H9 (cell line): ENCODE measurements around the gene WIZ. TPM values are rescaled to one million over a fixed set of nuclear protein-coding genes. Genes with fewer than 3 reads are reported as not detected.
A peak's percentile ranks its signal among the peaks of the same experiment; 100 is the strongest.

Experiments
- DNase-seq: peaks from one replicate; pipeline ENCODE4 v3.0.0-alpha.2; 2017
- H2AFZ ChIP-seq: one replicate; pipeline ENCODE4 v1.6.1; 2013; ENCODE audit warnings: mild to moderate bottlenecking, low read length, control low read depth, moderate library complexity
- H2AK5ac ChIP-seq: 2 replicates; pipeline ENCODE4 v1.6.1; 2013; ENCODE audit warnings: low read length, control low read depth, mixed read lengths; ENCODE audit not compliant: insufficient read length
- H2BK120ac ChIP-seq: one replicate; pipeline ENCODE4 v1.6.1; 2013; ENCODE audit warnings: low read depth, mild to moderate bottlenecking, low read length, control low read depth, inconsistent platforms; ENCODE audit not compliant: poor library complexity, severe bottlenecking
- H2BK12ac ChIP-seq: 2 replicates; pipeline ENCODE4 v1.6.1; 2013; ENCODE audit warnings: low read length, control low read depth, mixed read lengths, low read depth; ENCODE audit not compliant: insufficient read length
- H2BK15ac ChIP-seq: 2 replicates; pipeline ENCODE4 v1.6.1; 2013; ENCODE audit warnings: low read depth, low read length, control low read depth
- H2BK20ac ChIP-seq: one replicate; pipeline ENCODE4 v1.6.1; 2013; ENCODE audit warnings: low read depth, mild to moderate bottlenecking, low read length, control low read depth, inconsistent platforms; ENCODE audit not compliant: poor library complexity, severe bottlenecking
- H2BK5ac ChIP-seq: 2 replicates; pipeline ENCODE4 v1.6.1; 2013; ENCODE audit warnings: low read length, control low read depth, mixed read lengths; ENCODE audit not compliant: insufficient read length
- H3K14ac ChIP-seq: 2 replicates; pipeline ENCODE4 v1.6.1; 2013; ENCODE audit warnings: low read length, control low read depth; ENCODE audit not compliant: insufficient read depth
- H3K18ac ChIP-seq: 2 replicates; pipeline ENCODE4 v1.6.1; 2013; ENCODE audit warnings: low read depth, mild to moderate bottlenecking, mixed read lengths, low read length, control low read depth; ENCODE audit not compliant: insufficient read length
- H3K23ac ChIP-seq: 2 replicates; pipeline ENCODE4 v1.6.1; 2013; ENCODE audit warnings: low read length, control low read depth, mixed read lengths, low read depth; ENCODE audit not compliant: insufficient read length
- H3K23me2 ChIP-seq: 2 replicates; pipeline ENCODE4 v1.6.1; 2013; ENCODE audit warnings: low read depth, mild to moderate bottlenecking, mixed read lengths, low read length, control low read depth; ENCODE audit not compliant: insufficient read length, poor library complexity, severe bottlenecking
- H3K27ac ChIP-seq: 2 replicates; pipeline ENCODE4 v1.5.1; 2013; ENCODE audit warnings: low read length, control low read depth, mixed read lengths, low read depth; ENCODE audit not compliant: insufficient read length
- H3K27me3 ChIP-seq: 2 replicates; pipeline ENCODE4 v1.6.1; 2013; ENCODE audit warnings: low read length, control low read depth, inconsistent platforms; ENCODE audit not compliant: insufficient read depth
- H3K4ac ChIP-seq: 2 replicates; pipeline ENCODE4 v1.6.1; 2013; ENCODE audit warnings: low read depth, mild to moderate bottlenecking, control low read depth, inconsistent platforms, low read length, moderate library complexity
- H3K4me1 ChIP-seq: 2 replicates; pipeline ENCODE4 v1.6.1; 2013; ENCODE audit warnings: low read length, control low read depth, inconsistent platforms; ENCODE audit not compliant: insufficient read depth
- H3K4me2 ChIP-seq: 2 replicates; pipeline ENCODE4 v1.6.1; 2013; ENCODE audit warnings: low read length, control low read depth, mixed read lengths; ENCODE audit not compliant: insufficient read length, insufficient read depth
- H3K56ac ChIP-seq: 2 replicates; pipeline ENCODE4 v1.6.1; 2013; ENCODE audit warnings: low read depth, mild to moderate bottlenecking, mixed read lengths, low read length, control low read depth; ENCODE audit not compliant: insufficient read length
- H3K79me1 ChIP-seq: 2 replicates; pipeline ENCODE4 v1.6.1; 2013; ENCODE audit warnings: low read depth, mild to moderate bottlenecking, moderate library complexity, low read length, control low read depth, inconsistent platforms; ENCODE audit not compliant: insufficient read depth, poor library complexity, severe bottlenecking
- H3K79me2 ChIP-seq: 2 replicates; pipeline ENCODE4 v1.6.1; 2013; ENCODE audit warnings: low read length, control low read depth, inconsistent platforms; ENCODE audit not compliant: insufficient read depth
- H3K9ac ChIP-seq: 2 replicates; pipeline ENCODE4 v1.6.1; 2013; ENCODE audit warnings: low read length, control low read depth, mixed read lengths; ENCODE audit not compliant: insufficient read length; ENCODE audit errors: extremely low read depth
- H3K9me3 ChIP-seq: one replicate; pipeline ENCODE4 v1.6.1; 2013; ENCODE audit warnings: low read depth, low read length, inconsistent platforms; ENCODE audit not compliant: control insufficient read depth
- H3T11ph ChIP-seq: one replicate; pipeline ENCODE4 v1.6.1; 2013; ENCODE audit warnings: mild to moderate bottlenecking, low read length, control low read depth, inconsistent platforms
- H4K20me1 ChIP-seq: one replicate; pipeline ENCODE4 v1.6.1; 2013; ENCODE audit not compliant: control insufficient read depth, insufficient read length, insufficient read depth
- H4K5ac ChIP-seq: 2 replicates; pipeline ENCODE4 v1.6.1; 2013; ENCODE audit warnings: low read depth, mild to moderate bottlenecking, mixed read lengths, low read length, control low read depth; ENCODE audit not compliant: insufficient read length
- H4K8ac ChIP-seq: replicated peaks from 2 replicates; pipeline ENCODE4 v1.6.1; 2013; ENCODE audit warnings: low read length, control low read depth, mixed read lengths, low read depth; ENCODE audit not compliant: insufficient read length
- H4K91ac ChIP-seq: 2 replicates; pipeline ENCODE4 v1.6.1; 2013; ENCODE audit warnings: low read depth, mild to moderate bottlenecking, moderate library complexity, mixed read lengths, low read length, control low read depth; ENCODE audit not compliant: insufficient read length
- H3K27ac Mint-ChIP-seq, 3 experiments: 2 replicates in 2 of 3; 3 replicates in 1 of 3; pipeline ENCODE4 v1.8.0; 2020 to 2021; ENCODE audit warnings: mixed read lengths in 3 of 3, mild to moderate bottlenecking in 1 of 3, moderate library complexity in 1 of 3
- H3K27me3 Mint-ChIP-seq: 2 replicates; pipeline ENCODE4 v1.8.0; 2021; ENCODE audit warnings: low read depth, mild to moderate bottlenecking, moderate library complexity, mixed read lengths
- H3K36me3 Mint-ChIP-seq, 3 experiments: 2 replicates in 2 of 3; 3 replicates in 1 of 3; pipeline ENCODE4 v1.8.0; 2020 to 2021; ENCODE audit warnings: low read depth in 3 of 3, mixed read lengths in 3 of 3; ENCODE audit not compliant: insufficient read depth in 1 of 3
- H3K4me1 Mint-ChIP-seq, 2 experiments: 2 replicates each; pipeline ENCODE4 v1.8.0; 2020; ENCODE audit warnings: mixed read lengths in 2 of 2
- H3K4me3 Mint-ChIP-seq, 2 experiments: 2 replicates in 1 of 2; 3 replicates in 1 of 2; pipeline ENCODE4 v1.8.0; 2020 to 2021; ENCODE audit warnings: mild to moderate bottlenecking in 2 of 2, mixed read lengths in 2 of 2, moderate library complexity in 1 of 2
- H3K9me3 Mint-ChIP-seq, 2 experiments: 2 replicates in 1 of 2; 3 replicates in 1 of 2; pipeline ENCODE4 v1.8.0; 2020; ENCODE audit warnings: mild to moderate bottlenecking in 2 of 2, mixed read lengths in 2 of 2, moderate library complexity in 1 of 2
- WGBS: extraction: QIAGEN DNeasy Blood & Tissue Kit; methylation state at CpG from one replicate; pipeline ENCODE4 v1.1.7; 2013; ENCODE audit warnings: missing lambda C conversion rate, low lambda C conversion rate, mixed read lengths; ENCODE audit not compliant: insufficient read length; ENCODE audit errors: extremely low coverage; 5-methylcytosine and 5-hydroxymethylcytosine counted together
- total RNA-seq: library from RNA; stranded (reverse); gene quantifications from 2 replicates; pipeline ENCODE4 v1.2.1, GENCODE V29; 2021
- TF ChIP-seq, protein P1 (sequence below): fragments of 200-600 bp; sonication (generic); conservative IDR thresholded peaks from 3 replicates; pipeline ENCODE4 v1.8.0; 2021; ENCODE audit warnings: antibody characterized with exemption, mild to moderate bottlenecking

Gene WIZ
- total RNA-seq, 1 experiment from 2014 or later, result 33.3 TPM

GRCh38 chr19:15433519-15434069 lies 16.2 kb downstream of the WIZ start:
- Mint-ChIP-seq H3K36me3 (peaks cover 0 to 7% (median 7%) of the 10 kb centered on the region in 3 experiments; a peak in 5 of 7 replicates), H3K27me3 (no peaks in the 10 kb centered on the region), H3K4me3 (peak overlapping the region; percentile 82 to 99), H3K9me3 (no peaks in the 10 kb centered on the region; a peak in 1 of 5 replicates), H3K4me1 (peaks cover 20 to 22% of the 10 kb centered on the region in 2 experiments), H3K27ac (peak overlapping the region in 2 of 3 experiments; percentile 82 to 97; a peak in 4 of 7 replicates)
- H3K56ac ChIP-seq, result no peak overlapping the region
- H2BK5ac ChIP-seq, result no peak overlapping the region
- no peak overlapping the region for H3K27ac ChIP-seq
- peaks cover 4% of the 10 kb centered on the region; the same call in 1 of the 2 replicates for H3K79me2 ChIP-seq
- H3K9ac ChIP-seq, result no peak overlapping the region
- H2BK12ac ChIP-seq, result no peak overlapping the region
- H2BK20ac ChIP-seq, result no peak overlapping the region
- no peak overlapping the region for H3K4ac ChIP-seq
- H3K4me2 ChIP-seq, result peak overlapping the region; percentile 43
- WGBS, result no CpG with 5 or more reads among the region's 8 CpGs
- H4K20me1 ChIP-seq, result no peaks in the 10 kb centered on the region
- no peak overlapping the region for H4K8ac ChIP-seq
- DNase-seq, result no peak
- H3K14ac ChIP-seq, result no peak overlapping the region; the same call in 1 of the 2 replicates
- no peak overlapping the region for H3T11ph ChIP-seq
- H2BK120ac ChIP-seq, result no peak overlapping the region
- no peak overlapping the region for H3K23ac ChIP-seq
- no peak overlapping the region for H4K5ac ChIP-seq
- peaks cover 5% of the 10 kb centered on the region for H3K79me1 ChIP-seq
- TF ChIP-seq, protein P1, sequence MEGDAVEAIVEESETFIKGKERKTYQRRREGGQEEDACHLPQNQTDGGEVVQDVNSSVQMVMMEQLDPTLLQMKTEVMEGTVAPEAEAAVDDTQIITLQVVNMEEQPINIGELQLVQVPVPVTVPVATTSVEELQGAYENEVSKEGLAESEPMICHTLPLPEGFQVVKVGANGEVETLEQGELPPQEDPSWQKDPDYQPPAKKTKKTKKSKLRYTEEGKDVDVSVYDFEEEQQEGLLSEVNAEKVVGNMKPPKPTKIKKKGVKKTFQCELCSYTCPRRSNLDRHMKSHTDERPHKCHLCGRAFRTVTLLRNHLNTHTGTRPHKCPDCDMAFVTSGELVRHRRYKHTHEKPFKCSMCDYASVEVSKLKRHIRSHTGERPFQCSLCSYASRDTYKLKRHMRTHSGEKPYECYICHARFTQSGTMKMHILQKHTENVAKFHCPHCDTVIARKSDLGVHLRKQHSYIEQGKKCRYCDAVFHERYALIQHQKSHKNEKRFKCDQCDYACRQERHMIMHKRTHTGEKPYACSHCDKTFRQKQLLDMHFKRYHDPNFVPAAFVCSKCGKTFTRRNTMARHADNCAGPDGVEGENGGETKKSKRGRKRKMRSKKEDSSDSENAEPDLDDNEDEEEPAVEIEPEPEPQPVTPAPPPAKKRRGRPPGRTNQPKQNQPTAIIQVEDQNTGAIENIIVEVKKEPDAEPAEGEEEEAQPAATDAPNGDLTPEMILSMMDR, result no peak
- H3K18ac ChIP-seq, result no peak overlapping the region
- no peaks in the 10 kb centered on the region for H3K27me3 ChIP-seq
- H3K23me2 ChIP-seq, result peaks cover 15% of the 10 kb centered on the region
- no peak overlapping the region for H2AK5ac ChIP-seq
- H2BK15ac ChIP-seq, result no peak overlapping the region
- no peaks in the 10 kb centered on the region for H3K9me3 ChIP-seq
- no peak overlapping the region for H4K91ac ChIP-seq
- no peak overlapping the region for H2AFZ ChIP-seq
- H3K4me1 ChIP-seq, result no peaks in the 10 kb centered on the region; the same call in 1 of the 2 replicates
